HG03066 (cell line): ENCODE data around the gene PDE1A.

Experiments
- ATAC-seq: cut with Tn5 transposase; IDR thresholded peaks from one replicate; pipeline ENCODE4 v1.9.1; 2021; ENCODE audit warnings: low read depth; ENCODE audit not compliant: unreplicated experiment

Gene PDE1A

DNA sequence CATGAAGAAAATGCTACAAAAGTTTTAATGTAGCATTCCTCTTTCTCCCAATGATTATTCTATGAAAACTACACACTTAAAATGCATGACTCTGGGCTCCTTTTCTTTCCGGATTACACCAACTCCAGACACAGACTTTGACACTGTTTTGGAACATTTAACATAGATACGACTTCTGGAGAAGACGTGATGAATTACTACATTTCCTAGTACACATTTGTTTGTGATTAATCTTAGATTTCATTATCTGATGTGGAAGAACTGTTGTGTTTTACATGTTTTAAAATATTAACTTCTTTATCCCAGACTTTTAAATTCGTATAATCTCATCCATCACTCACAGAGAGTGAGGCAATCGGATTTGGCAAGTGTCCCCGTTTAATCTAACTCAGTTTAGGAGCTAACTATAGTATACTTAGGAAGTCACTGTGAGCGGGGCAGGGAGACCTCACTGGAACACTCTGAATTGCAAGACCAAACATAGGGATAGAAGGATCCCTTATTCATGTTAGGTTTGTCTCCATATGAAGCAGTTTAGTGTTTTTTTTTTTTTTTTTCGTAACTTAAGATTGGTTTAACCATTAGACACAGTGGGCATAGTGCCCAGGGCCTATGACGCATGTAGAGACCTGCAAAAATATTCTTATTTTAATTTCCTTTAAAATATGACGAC lies 66.7 kb downstream of the PDE1A start:
- ATAC-seq = no peak

DNA sequence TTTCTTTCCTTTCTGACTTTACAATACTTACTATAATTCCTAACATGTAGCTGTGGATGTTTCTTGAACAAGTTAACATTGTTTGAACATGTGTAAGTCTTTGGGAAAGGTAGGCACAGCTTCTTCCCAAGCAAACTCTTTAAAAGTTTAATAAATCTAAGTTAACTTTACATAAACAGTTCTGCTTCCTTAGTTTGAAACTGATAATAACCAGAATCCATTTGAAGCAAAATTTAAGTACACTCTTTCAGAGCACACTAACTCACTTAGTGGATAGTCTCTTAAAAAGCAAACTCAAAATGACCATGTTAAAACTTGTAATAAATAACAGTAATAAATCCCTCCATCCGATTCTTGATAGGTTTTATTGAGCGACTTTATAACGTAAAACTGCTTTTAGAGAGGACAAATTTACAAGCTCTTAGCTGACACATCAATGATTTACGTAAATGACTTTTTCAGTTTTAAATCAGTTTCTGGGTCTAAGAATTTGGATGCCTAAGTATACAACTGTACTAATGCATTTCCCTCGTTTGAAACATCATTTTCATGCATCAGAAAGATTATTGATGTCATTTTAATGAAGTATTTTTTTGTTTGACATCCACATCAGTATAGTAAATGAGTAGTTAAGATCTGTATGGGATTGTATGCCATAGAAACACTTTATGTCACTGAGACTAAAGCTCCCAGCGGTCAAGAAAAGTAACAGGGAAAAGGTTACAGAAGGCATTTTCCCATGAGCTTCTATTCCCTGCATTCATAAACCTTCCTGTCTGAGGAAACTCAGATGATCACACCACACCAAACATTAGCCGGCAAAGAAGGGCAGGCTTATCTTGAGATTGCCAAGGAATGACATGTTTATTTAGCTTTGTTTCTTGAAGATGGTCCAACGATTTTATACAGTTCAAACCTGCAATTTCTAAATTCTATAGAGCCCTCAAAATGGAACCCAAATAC lies 67.5 kb downstream of the PDE1A start:
- no peak for ATAC-seq

DNA sequence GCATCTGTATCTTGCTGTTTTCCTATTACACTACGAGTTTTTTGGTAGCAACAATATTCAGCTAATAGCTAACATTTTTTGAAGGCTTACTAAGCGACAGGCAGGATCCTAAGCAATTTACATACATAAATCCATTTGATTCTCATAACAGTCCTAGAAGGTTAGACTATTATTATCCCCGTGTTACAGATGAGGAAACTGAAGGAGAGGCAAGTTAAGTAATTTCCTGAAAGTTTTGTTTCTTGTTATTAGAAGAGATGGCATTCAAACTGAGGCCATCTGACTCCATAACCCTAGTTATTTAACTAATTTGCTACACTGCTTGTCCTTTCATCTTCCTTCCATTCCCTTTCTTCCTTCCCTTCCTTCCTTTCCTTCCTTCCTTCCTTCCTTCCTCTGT lies 68.2 kb downstream of the PDE1A start:
- no peak for ATAC-seq

DNA sequence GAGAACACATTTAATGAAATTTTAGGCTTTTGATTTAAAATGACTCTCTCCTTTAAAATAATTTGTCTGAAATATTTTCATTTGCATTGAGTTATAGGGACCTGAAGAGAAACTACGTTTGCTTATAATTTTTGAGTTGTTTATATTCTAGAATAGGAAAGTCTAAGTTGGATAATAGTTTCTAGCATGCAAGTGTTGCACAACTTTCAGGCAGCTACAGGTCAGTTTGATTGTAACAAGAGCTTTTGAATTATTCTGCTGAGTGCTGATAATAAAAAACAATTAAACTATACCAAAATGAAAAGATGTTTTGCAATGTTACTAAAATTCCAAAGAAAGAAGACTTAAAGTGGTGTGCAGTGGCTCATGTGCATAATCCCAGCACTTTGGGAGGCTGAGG lies 71.0 kb downstream of the PDE1A start:
- ATAC-seq = no peak

- ATAC-seq = no peak
Measured at GRCh38 chr2:182351427-182351826, 75.4 kb downstream of the PDE1A start.

- ATAC-seq = no peak
Measured at GRCh38 chr2:182349268-182349667, 77.6 kb downstream of the PDE1A start.

DNA sequence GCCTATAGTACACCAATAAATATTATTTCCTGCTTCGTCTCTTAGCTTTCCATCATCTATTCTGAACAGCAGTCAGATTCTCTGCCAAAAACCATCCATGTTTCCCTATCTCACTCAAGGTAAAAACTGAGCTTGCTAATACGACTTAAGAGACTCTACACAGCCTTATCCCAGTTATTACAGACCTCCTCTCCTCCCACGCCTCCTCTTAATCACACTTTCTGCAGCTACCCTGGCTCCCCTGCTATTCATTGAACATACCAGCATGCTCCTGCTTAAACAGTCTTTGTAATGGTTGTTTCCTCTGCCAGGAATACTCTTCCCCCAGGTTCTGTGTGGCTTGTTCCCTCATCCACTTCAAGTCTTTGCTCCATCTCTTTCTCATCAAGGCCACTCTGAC lies 81.5 kb downstream of the PDE1A start:
- ATAC-seq = no peak

DNA sequence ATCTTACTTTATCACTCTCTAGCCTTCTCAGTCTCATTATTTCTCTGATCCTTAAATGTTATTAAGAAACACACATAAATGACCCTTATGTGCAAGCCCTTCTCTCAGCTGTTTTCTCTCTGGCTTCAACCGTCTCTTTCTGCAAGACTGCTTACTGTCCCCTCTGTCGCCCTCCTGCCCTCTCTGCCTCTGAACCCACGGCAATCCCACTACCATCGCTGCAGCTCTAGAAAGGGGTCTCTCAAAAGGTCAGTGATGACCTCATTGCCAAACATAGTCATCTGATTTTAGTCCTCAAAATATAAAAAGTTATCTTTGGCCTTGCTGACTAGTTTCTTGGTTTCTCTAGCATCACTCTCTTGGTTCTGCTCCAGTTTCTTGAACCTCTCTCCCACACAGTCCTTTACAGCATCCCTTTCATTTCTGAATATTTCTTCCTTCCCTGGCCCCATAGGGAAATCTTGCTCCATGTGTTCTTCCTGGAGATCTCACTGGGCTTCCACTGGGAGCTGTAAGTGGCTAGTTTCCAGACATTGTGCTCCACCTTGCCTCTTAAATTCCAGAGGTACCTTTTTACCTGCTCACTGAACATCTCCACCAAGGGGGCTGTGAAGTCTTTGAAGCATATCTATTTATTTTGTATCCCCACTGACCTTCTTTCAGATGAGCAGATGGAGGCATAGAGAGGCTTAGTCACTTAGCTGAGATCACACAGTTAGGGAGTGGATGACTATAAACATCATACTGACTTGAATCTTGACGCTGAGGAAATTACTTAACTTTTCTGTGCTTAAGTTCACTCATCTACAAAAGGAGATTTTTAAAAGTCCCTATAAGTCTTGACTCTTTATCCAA lies 96.2 kb downstream of the PDE1A start:
- no peak for ATAC-seq

DNA sequence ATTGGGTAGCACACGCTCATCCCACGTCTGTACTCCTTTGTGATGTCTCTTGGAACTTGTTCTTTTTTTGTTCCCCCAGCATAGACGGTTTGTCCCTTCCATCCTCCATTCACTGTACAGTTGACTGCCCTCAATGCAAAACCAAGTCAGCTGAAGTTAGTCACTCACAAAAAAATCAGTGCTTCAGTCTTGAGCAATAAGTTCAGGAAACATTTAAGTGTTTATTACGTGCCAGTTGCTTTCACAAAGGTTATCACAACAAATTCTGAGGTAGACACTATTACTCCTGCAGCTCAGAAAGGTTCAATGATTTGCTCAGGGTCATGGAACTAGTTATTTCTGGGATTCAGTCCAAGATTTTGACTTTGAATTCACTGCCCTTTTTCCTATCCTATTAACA lies 102.2 kb downstream of the PDE1A start:
- no peak for ATAC-seq

DNA sequence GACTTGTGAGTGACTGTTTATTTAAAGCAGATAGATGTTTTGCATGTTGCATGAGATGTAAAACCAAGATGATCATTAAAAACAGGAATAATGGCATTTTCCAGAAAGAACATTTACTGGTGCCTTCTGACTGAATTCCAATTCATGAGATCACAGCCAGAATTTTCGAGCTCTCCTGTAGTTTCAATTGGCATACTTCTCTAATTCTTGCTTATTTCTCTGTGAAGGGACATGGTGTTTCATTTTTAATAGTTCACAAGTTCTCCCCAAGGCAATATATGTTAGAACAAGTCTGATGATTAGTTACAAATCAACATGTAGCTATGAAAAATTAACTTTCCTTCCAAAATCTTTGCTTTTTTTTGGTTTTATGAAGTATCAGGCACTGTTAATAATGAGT lies 105.7 kb downstream of the PDE1A start:
- ATAC-seq = no peak

DNA sequence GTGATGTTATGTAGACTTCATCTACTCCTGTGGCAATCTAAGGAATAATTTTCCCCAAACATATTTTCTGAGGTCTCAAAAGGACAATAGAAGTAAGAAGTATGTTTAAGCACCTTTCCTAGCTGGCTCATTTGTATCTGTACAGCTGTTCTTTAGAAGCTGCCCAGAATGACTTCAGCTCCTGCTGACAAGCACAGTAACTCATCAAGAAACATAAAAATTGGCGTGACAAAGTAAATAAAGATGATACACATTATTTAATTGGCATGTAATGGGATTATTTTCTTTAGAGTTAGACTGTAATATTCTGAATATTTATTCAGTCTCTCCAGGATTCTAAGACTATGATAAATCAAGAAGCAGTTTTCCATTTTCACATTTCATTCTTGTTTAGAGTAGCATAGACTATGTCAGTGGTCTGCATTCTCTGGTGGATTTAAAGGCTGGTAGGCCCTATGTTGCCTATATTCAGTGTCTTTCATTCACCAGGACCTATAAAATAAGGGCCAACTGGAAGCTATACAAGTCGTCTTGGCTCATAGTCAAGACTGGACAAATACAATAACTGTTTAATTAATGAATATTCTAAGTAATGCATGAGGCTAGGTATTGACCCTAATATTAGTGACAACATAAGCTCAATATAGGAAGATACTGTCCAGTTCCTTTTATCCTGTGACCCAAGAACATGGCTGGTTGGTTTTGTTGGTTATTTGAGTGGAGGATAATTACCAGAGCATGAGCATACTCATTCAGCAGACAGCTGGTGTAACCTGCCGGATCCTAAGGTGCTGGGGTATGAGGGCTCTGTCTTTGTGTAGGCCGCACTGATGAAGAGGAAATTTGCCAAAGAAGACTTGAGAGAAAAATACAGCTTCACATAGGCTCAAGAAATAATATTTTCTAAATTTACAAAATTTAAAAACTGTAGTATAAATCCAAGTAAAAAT lies 107.0 kb downstream of the PDE1A start:
- ATAC-seq = no peak

DNA sequence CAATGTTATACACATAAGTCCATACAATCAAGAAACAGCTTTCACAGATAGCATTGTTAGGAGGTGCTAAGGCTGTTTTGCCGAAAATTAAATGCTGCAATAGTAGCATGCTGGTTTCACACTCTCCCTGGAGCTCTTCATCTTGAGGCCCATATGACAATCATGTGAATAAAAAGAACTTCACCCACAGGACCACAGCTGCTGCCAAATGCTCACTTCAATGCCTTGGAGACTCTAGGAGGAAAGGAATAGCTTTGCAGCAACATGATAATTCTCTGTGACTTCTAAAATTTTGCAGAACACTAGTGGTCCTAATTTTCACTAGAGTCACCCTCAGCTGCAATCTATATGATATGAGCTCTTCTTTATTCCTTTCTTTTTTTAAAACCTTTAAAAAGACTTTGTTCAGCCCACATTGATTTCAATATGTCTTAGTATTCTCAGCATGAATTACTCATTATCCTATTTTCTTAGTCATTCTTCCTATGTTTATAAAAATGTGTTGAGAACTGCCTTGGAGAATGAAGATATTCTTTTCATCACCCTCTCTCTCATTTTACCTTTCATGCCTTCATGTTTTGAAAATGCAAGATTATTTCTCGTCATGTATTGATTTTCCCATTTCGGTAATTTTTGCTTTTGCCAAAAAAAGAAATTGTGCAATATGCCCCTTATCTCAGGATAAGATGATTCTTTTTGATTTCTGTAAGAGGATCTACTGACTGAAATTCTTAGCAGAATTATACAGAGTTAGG lies 108.2 kb downstream of the PDE1A start:
- no peak for ATAC-seq

- ATAC-seq = no peak
Measured at GRCh38 chr2:182316950-182317349, 109.9 kb downstream of the PDE1A start.

DNA sequence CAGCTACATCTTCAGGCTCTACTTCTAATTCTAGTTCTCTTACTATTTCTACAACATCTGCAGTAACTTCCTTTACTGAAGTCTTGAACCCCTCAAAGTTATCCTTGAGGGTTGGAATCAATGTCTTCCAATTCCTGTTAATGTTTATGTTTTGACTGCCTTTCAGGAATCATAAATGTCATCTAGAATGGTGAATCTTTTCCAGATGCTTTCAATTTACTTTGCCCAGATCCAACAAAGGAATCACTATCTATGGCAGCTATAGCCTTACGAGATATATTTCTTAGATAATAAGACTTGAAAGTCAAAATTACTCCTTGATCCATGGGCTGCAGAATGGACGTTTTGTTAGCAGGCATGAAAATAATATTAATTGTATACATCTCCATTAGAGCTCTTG lies 123.9 kb downstream of the PDE1A start:
- no peak for ATAC-seq

GRCh38 chr2:182302174-182302573 lies 124.7 kb downstream of the PDE1A start:
- ATAC-seq = no peak

- ATAC-seq = no peak
Measured at GRCh38 chr2:182301093-182301492, 125.7 kb downstream of the PDE1A start.

- ATAC-seq = no peak
Measured at GRCh38 chr2:182300608-182301007, 126.2 kb downstream of the PDE1A start.

DNA sequence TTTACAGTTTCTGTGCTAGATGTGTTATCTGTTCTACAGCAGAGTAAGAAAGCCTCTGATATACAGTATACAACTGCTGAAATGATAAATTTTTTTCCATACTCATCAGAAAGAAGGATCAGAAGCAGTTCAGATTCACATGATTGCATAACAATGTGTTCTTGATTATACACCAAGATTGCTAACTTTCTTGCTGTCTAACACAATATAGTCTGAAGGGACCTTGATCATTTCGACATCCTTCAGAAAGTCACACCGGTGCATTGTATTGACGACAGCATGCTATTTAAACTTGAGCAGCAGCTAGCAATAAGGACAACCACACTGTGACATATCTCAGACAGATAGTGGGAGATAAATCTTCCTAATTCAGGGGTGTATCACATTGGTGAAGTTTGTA lies 127.2 kb downstream of the PDE1A start:
- no peak for ATAC-seq

DNA sequence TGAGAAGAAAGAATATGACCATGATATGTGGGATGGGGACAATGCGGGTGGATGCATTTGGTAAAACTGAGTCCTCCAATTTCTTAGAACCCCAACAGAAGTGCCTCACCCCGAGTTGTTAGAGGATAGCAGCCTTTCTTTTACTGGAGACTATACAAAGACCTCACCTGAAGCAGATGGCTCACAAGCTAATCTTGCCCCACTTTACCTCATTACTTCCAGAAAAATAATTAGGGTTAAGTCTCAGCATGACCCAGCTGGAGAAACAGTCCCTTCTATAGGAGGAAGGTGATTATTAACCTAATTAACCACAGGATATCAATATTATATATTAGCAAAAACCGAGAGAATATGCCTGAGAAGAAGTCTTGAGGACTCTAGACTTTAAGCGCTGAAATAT lies 128.4 kb downstream of the PDE1A start:
- ATAC-seq = no peak
